Measurements from ENCODE around the gene APBA3. TPM values are rescaled to one million over a fixed set of nuclear protein-coding genes. Genes with fewer than 3 reads are reported as not detected.

The APBA3 gene
- total and polyA plus RNA-seq, 9 of the 15 experiments (the other 6 are each of a cell fraction or from before 2014, with no cell fraction given) = 0.10 to 29.5 (median 11.5) TPM

DNA sequence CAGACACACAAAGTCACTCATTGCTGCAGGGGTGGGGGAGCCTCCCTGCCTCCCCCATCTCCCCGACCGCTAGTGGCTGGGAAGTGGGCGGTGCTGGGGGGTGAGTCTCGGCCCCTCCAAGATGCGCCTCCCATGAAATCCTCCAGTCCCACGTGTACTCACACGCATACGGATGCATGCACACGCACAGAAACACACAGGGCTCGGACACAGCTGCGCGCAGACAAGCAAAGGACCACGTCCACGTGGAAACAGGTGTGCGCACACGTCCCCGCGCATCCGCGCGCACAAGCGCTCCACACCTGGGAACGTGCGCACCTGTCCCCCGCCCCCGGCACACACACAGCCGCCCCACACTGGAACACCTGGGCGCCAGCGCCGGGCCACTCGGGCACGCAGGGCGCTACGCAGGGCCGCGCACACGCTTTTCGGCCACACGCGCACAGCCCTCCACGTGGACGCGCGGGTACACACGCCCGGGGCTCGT, 24.0 kb upstream of the APBA3 start (continued):
- TF ChIP-seq, protein P1, sequence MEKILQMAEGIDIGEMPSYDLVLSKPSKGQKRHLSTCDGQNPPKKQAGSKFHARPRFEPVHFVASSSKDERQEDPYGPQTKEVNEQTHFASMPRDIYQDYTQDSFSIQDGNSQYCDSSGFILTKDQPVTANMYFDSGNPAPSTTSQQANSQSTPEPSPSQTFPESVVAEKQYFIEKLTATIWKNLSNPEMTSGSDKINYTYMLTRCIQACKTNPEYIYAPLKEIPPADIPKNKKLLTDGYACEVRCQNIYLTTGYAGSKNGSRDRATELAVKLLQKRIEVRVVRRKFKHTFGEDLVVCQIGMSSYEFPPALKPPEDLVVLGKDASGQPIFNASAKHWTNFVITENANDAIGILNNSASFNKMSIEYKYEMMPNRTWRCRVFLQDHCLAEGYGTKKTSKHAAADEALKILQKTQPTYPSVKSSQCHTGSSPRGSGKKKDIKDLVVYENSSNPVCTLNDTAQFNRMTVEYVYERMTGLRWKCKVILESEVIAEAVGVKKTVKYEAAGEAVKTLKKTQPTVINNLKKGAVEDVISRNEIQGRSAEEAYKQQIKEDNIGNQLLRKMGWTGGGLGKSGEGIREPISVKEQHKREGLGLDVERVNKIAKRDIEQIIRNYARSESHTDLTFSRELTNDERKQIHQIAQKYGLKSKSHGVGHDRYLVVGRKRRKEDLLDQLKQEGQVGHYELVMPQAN (IDR thresholded peaks at IDR 0.05; ENCODE audit: borderline replicate concordance) = peak; percentile 60
- TF ChIP-seq IRF1 (CRISPR knock-in tag; IDR thresholded peaks at IDR 0.05; ENCODE audit: borderline replicate concordance) = no peak
- TF ChIP-seq CSDE1 (IDR thresholded peaks at IDR 0.05) = no peak
- TF ChIP-seq U2AF1 (optimal IDR thresholded peaks at IDR 0.05; ENCODE audit: low read depth, low read length) = no peak
- no peak for TF ChIP-seq FOXK2 (conservative IDR thresholded peaks at IDR 0.05 in 1 of 2, IDR thresholded peaks at IDR 0.05 in 1 of 2; ENCODE audit: low read depth in 2 of 2)
